ENCODE measurements around the gene MCHR2.

GRCh38 chr6:99875068-99875467 lies 119.0 kb downstream of the MCHR2 start:
- TF ChIP-seq GATA2 (CRISPR knock-in tag; IDR thresholded peaks at IDR 0.05) (no peak), RAD21 (IDR thresholded peaks at IDR 0.05; ENCODE audit: low read length) (no peak), SMC3 (IDR thresholded peaks at IDR 0.05; ENCODE audit: low read depth, low read length) (no peak), RFX5 (IDR thresholded peaks at IDR 0.05; ENCODE audit: low read length) (no peak), TAF1 (IDR thresholded peaks at IDR 0.05; ENCODE audit: borderline replicate concordance, low read depth, low read length) (no peak), JUND (IDR thresholded peaks at IDR 0.05) (no peak), CHD2 (IDR thresholded peaks at IDR 0.05; ENCODE audit: low read length, partially characterized antibody) (no peak), NFIC (IDR thresholded peaks at IDR 0.05; ENCODE audit: borderline replicate concordance) (no peak), REST (IDR thresholded peaks at IDR 0.05; ENCODE audit: low read depth, low read length) (no peak)
- TF ChIP-seq, protein P1, sequence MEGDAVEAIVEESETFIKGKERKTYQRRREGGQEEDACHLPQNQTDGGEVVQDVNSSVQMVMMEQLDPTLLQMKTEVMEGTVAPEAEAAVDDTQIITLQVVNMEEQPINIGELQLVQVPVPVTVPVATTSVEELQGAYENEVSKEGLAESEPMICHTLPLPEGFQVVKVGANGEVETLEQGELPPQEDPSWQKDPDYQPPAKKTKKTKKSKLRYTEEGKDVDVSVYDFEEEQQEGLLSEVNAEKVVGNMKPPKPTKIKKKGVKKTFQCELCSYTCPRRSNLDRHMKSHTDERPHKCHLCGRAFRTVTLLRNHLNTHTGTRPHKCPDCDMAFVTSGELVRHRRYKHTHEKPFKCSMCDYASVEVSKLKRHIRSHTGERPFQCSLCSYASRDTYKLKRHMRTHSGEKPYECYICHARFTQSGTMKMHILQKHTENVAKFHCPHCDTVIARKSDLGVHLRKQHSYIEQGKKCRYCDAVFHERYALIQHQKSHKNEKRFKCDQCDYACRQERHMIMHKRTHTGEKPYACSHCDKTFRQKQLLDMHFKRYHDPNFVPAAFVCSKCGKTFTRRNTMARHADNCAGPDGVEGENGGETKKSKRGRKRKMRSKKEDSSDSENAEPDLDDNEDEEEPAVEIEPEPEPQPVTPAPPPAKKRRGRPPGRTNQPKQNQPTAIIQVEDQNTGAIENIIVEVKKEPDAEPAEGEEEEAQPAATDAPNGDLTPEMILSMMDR (IDR thresholded peaks at IDR 0.05): no peak
- TF ChIP-seq, protein P2, sequence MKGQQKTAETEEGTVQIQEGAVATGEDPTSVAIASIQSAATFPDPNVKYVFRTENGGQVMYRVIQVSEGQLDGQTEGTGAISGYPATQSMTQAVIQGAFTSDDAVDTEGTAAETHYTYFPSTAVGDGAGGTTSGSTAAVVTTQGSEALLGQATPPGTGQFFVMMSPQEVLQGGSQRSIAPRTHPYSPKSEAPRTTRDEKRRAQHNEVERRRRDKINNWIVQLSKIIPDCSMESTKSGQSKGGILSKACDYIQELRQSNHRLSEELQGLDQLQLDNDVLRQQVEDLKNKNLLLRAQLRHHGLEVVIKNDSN (IDR thresholded peaks at IDR 0.05; ENCODE audit: borderline replicate concordance, low read depth): no peak
